ENCODE results near the gene PDPK1.
A peak's percentile ranks its signal among the peaks of the same experiment; 100 is the strongest.
"Not testable (repeated sequence)": the region's sequence is repeated elsewhere in the genome, so short reads cannot be mapped to it uniquely, and the experiment has no call there.

PDPK1 gene

GRCh38 chr16:2523801-2524231 is 14.0 kb upstream of the PDPK1 start:
- ATAC-seq (no peak), DNase-seq (no peak)

DNA sequence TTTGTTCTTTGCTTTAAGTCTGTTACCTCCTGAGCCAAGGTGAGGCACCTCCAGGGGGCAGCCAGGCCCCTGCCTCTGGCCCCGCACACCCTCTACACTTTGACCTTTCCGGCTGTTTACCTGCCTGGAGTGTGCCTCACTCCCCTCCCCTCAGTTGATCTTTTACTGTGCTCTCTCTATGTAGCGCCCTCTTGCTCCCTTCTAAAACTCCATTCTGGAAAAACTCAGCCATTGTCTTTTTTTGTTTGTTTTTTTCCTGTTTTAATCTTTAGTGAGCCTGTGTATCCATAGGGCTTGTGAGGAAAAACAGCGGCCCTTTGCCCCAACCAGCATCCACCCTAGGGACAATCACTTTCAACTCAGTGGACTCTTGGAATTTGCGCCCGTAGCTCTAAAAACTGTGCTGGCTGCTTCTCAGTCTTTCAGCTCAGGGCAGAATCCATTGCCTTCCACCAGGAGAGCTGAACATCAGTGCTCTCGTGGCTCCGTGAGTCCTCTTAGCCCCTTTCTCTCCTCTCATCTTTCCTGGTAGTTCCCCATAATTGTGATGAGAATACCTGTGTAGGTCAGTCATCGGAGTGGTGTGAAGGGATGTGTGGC is 13.4 kb upstream of the PDPK1 start:
- ATAC-seq (no peak), DNase-seq (no peak)

GRCh38 chr16:2526135-2526534 is 11.7 kb upstream of the PDPK1 start:
- ATAC-seq = no peak
- DNase-seq = no peak

DNA sequence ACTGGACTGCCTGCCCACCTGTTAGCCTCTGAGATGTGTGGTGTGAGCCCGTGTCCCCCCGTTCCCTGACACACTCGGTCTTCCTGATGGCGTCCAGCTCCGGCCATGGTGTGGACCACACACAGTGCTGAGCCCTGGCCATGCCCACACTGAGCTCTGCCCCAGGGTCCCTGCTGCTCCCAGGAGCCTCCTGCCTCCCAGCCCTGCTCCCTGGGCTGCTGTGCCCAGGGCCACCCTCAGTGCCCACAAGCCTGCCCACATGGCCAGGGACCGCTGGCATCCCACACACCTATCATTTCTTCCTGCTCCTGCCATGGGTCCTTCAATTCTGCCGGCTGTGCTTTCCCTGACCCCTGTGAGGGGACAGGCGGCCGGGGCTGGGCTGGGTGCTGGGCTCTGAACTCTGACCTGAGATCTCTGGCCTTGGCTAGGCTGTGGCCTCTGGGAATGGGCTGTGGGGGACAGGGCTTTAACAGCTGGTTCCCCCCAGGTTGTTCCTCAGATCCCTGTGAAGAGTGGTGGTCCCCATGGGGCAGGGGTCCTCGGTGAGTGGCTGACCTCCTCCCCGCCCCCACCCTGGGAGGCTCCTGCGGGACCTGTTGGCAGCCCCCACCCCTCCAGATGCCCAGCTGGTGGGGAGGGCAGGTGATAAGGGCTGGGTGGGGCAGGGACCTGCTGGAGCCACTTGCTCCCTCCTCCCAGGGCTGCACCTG is 10.6 kb upstream of the PDPK1 start:
- DNase-seq (no peak), ATAC-seq (no peak)

DNA sequence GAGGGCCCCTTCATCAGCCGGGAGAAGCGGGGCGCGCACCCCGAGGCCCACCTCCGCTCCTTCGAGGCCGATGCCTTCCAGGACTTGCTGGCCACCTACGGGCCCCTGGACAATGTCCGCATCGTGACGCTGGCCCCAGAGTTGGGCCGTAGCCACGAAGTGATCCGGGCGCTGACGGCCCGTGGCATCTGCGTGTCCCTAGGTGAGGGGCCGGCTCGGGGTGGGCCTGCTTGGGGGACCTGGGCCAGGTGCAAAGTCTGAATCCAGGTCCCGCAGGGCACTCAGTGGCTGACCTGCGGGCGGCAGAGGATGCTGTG is 10.1 kb upstream of the PDPK1 start:
- ATAC-seq = no peak
- no peak for DNase-seq

DNA sequence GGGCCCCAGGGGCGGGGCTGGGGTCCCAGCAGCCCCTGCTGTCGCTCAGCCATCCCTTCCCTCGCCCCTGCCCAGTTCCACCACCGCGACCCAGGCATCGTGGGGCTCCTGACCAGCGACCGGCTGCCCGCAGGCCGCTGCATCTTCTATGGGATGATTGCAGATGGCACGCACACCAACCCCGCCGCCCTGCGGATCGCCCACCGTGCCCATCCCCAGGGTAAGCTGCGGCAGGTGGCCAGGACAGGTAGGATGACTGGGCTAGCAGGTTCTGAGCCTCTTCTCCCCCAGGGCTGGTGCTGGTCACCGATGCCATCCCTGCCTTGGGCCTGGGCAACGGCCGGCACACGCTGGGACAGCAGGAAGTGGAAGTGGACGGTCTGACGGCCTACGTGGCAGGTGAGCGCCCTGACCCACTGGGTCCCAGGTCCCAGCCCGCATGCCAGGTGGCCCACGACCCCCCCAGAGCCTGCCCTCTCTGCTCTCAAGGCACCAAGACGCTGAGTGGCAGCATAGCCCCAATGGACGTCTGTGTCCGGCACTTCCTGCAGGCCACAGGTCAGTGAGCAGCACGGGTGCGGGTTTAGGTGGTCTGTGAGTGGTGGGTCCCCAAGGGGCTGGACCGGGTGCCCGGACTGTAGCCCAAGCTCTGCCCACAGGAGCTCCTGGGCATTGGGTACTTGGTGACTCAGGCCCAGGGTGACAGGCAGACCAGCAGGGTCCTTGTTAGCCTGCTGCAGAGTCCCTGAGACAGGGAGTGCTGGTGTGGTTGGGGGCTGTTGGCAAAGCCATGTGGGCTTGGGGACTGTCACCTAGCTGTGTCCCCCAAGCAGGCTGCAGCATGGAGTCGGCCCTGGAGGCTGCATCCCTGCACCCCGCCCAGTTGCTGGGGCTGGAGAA is 9.4 kb upstream of the PDPK1 start:
- DNase-seq = no peak
- no peak for ATAC-seq

- ATAC-seq (no peak), DNase-seq (no peak)
These were observed 8.5 kb upstream of the PDPK1 start for GRCh38 chr16:2529061-2529931.

- DNase-seq (no peak), ATAC-seq (no peak)
These were observed 7.7 kb upstream of the PDPK1 start for GRCh38 chr16:2529961-2530628.

DNA sequence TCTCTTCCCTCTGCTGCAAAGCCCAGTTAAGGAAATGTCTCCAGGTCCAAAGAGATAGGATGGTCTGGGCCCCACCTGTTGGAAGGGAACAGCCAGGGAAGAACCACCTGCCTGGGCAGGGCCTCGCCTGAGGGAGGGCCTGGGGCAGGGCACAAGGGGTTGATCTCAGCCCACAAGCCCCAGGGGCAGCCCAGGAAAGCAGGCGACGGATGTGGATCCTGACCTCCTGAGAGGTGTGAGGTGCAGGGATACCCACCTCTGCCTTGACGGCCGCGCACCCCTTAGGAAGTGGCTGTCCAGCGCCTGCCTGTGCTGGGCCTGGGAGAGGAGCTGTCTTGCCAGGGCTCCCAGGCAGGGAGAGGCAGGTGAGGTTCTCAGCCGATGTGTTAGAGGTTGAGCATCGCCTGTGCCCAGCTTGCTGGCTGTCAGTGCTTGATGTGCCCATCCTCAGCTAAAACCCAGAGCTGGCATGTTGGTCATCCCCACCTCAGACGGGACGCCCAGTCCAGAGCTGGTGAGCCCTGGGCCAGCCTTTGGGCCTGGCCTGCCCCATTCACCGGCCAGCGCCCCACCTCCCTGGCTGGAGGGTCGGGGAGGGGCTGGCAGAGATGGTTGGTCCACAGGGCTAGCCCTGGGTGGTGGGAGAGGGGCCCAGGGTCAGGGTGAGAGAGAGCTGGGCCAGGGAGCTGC is 7.0 kb upstream of the PDPK1 start:
- ATAC-seq (no peak), DNase-seq (no peak)

GRCh38 chr16:2531371-2531695 is 6.5 kb upstream of the PDPK1 start, which contains the start of gene CEMP1:
CEMP1 (minus strand) TSS chr16:2531408; CDS start chr16:2531073, 335 bp downstream.
- no peak for DNase-seq
- no peak for ATAC-seq

DNA sequence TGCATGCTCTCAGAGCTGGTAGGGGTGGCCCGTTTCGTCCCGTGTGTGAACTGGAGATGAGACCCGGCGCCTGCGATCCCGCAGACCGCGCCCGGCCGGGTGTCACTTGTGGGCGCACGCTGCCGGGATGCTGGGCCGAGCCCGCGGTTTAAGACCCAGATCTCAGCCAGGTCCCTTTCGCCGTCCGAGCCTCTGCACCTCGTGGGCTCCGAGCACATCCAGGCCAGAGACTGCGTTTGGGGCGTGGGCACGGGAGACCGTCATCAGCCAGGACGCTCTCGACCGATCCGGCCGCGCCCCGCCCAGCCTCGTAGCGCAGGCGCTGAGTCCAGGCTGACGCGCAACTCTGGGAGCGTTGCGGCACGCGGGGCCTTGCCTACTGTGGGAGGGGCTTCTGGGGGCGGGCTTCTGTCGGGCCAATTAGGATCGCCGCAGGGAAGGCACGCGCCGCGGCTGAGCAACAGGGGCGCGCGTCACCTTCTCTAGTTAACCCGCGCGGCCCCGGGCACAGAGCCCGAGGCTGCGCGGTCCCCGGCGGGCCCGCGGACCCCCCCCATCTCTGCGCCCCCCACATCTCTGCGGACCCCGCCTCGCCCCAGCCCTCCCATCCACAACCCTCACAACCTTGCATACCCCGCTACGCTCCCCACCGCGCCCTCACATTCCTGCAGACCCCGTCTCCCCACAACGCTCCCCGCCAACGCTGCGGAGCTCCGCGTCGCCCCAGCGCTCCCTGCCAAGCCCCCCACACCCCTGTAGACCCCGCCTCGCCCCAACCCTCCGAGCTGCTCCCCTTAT is 5.9 kb upstream of the PDPK1 start:
- ATAC-seq (peak; percentile 94), DNase-seq (peak; percentile 98)

DNA sequence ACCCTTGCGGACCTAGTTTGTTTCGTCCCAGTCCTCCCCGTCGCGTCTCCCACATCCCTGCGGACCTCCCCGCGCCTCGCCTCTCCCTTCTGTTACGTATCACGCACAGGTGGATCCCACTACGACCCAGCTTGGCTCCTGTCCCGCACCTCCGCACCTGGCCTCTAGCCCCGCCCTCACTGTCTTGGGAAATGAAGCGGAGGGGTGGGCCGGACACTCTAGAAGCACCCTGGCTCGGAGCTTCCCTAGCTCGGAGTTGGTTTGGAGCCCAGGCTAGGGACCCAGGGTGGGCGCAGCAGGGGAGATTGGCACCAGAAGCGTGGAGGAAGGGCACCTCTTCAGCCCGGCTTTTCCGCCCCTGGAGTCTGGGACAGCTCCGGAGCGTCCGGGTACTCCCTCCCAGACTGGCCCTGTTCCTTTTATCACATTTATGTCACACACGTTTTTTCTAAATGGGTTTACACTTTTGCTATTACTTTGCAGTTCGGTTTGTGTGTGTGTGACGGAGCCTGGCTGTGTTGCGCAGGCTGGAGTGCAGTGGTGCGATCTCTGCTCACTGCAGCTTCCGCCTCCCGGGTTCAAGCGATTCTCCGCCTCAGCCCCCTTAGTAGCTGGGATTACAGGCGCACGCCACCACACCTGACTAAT is 5.2 kb upstream of the PDPK1 start:
- ATAC-seq (peak; percentile 14), DNase-seq (peak; percentile 70)

DNA sequence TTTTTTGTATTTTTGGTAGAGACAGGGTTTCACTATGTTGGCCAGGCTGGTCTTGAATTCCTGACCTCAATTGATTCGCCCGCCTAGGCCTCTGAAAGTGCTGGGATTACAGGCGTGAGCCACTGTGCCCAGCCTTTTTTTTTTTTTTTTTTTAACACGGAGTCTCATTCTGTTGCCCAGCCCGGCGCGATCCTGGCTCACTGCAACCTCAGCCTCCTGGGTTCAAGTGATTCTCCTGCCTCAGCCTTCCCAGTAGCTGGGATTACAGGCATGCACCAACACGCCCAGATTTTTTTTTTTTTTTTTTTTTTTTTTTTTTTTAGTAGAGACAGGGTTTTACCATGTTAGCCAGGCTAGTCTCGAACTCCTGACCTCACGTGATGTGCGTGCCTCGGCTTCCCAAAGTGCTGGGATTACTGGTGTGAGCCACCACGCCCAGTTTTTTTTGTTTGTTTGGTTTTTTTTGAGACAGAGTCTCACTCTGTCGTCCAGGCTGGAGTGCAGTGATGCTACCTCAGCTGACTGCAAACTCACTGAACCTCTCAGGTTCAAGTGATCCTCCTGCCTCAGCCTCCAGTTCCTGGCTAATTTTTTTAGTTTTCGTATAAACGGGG is 4.6 kb upstream of the PDPK1 start:
- DNase-seq, ATAC-seq: not testable (repeated sequence)

GRCh38 chr16:2533912-2534311 is 3.9 kb upstream of the PDPK1 start:
- DNase-seq (no peak), ATAC-seq (no peak)

DNA sequence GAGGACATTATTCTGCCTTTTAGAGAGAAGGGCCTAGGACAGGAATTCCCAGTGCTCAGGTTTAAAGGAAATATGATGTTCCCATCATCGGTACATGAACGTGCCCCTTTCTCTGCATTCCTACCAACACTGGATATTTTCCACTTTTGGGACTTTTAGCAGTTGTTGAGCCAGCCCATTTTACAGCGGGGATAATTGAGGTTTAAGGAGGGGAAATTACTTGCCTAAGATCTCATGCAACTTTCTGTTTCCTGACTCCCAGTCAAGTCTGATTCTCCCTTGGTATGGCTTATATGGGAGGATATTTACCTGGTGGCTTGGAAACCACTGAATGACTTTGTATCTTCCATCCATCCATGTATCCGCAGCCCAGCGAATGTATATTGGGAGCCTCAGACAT is 3.5 kb upstream of the PDPK1 start:
- not testable (repeated sequence) for DNase-seq, ATAC-seq

GRCh38 chr16:2535625-2536013 is 2.2 kb upstream of the PDPK1 start:
- ATAC-seq = no peak
- DNase-seq = no peak

- DNase-seq, ATAC-seq: not testable (repeated sequence)
These were observed 1.5 kb downstream of the PDPK1 start for GRCh38 chr16:2539192-2539844.

DNA sequence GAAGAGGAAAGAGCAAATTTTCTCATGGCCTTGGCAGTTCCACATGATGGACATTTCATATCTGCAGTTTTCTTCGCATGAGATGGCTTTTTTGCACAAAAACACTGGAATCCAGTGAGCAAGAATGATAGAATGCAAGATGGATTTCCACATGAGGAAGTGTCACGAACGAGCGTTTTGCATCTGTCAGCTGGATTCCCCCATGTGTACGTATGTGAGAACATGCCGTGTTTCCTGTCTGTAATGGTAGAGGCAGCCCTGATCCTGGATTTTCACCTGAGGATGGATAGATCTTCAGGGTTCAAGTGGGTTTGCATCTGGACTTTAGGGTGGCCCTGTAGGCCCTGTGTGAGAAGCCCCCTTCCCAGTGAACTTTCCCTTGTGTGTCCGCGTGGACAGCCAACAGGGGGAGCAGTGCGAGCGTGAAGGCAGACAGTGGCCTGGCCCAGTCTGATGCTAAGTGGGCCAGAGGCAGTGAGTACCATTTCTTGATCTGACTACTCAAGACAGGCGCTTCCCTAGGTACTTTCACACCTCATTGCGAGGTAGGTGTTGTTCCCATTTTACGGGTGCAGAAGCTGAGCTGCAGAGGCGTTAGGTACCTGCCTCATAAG is 2.1 kb downstream of the PDPK1 start:
- DNase-seq = peak; percentile 48
- not testable (repeated sequence) for ATAC-seq
